ENCODE measurements around the gene COL18A1.

DNA sequence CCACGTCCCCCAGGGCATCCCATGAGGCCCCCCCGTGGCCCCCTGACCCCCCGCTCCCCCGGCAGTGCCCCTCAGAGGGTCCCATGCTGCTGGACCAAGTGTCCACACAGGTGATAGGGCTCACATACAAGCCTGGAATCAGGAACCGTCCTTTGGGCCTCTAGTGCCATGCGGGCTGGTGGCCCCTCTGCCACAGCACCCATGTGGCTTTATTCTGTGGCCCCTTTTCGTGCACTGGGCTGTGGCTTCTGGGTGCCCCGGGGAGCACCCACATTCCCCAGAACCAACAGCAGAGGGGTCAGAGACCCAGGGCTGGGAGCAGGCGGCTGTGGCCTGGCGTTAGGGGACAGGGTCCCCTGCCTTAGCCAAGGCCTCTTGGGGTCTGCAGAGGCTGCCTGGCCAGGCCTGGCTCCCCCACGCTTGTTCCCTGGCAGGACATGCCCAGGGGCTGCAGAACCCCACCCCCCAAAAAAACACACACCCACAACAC lies 105.5 kb downstream of the COL18A1 start:
- TF ChIP-seq, protein P1, sequence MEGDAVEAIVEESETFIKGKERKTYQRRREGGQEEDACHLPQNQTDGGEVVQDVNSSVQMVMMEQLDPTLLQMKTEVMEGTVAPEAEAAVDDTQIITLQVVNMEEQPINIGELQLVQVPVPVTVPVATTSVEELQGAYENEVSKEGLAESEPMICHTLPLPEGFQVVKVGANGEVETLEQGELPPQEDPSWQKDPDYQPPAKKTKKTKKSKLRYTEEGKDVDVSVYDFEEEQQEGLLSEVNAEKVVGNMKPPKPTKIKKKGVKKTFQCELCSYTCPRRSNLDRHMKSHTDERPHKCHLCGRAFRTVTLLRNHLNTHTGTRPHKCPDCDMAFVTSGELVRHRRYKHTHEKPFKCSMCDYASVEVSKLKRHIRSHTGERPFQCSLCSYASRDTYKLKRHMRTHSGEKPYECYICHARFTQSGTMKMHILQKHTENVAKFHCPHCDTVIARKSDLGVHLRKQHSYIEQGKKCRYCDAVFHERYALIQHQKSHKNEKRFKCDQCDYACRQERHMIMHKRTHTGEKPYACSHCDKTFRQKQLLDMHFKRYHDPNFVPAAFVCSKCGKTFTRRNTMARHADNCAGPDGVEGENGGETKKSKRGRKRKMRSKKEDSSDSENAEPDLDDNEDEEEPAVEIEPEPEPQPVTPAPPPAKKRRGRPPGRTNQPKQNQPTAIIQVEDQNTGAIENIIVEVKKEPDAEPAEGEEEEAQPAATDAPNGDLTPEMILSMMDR (conservative IDR thresholded peaks at IDR 0.05; ENCODE audit: low read depth, low read length): no peak
- TF ChIP-seq EZH2 (IDR thresholded peaks at IDR 0.05; ENCODE audit: low read length, unreplicated experiment): no peak
